HCT116 (cell line): Measurements from ENCODE around the gene HSPB8. TPM values are rescaled to one million over a fixed set of nuclear protein-coding genes. Genes with fewer than 3 reads are reported as not detected.

Experiments
- ATAC-seq: fragments of 200-7000 bp; cut with Tn5 transposase; 2 replicates; pipeline ENCODE4 v1.9.1; 2020; ENCODE audit warnings: mild to moderate bottlenecking, moderate library complexity
- BruUV-seq: library from RNA; stranded (reverse); fragments of 400-500 nt; replicated peaks from 2 replicates; lab custom pipeline; 2021; lab: Mats Ljungman, UMichigan
- CTCF ChIA-PET: fragments of 300-600 bp; sonication (Branson Sonifier 250); formaldehyde crosslinking; loops from one replicate; lab custom pipeline; 2021; ENCODE audit warnings: antibody characterized with exemption; lab: Charles Lee
- POLR2A ChIA-PET: fragments of 300-600, 350-600 bp; sonication (Branson Sonifier 250); formaldehyde crosslinking; loops from one replicate; lab custom pipeline; 2021; ENCODE audit warnings: antibody characterized with exemption; lab: Charles Lee
- RAD21 ChIA-PET, 2 experiments: fragments of 300-600 bp; sonication (Branson Sonifier 250); formaldehyde crosslinking; loops; one replicate each; lab custom pipeline; 2023; ENCODE audit warnings: low total read pairs in 2 of 2; ENCODE audit not compliant: uncharacterized antibody in 2 of 2, unreplicated experiment in 2 of 2, low non-redundant PET in 1 of 2; lab: Charles Lee
- DNase-seq: peaks from one replicate; pipeline ENCODE4 v3.0.0-alpha.2; 2010; ENCODE audit warnings: low read depth, low spot score
- H2AFZ ChIP-seq: fragments of 200-600 bp; shearing (Covaris generic), sonication (generic); 2 replicates; pipeline ENCODE4 v1.6.1; 2017; ENCODE audit warnings: low read depth, mixed run types, mixed read lengths, antibody characterized with exemption, low read length; ENCODE audit not compliant: poor library complexity, severe bottlenecking
- H3K27ac ChIP-seq: 2 replicates; pipeline ENCODE4 v1.5.1; 2012; ENCODE audit warnings: low read depth, low read length
- H3K27me3 ChIP-seq: fragments of 200-600 bp; sonication (generic); 2 replicates; pipeline ENCODE4 v1.6.1; 2016; ENCODE audit warnings: mixed run types, low read length, mixed read lengths; ENCODE audit not compliant: insufficient read depth
- H3K36me3 ChIP-seq, 2 experiments: fragments of 200-500 bp in 1 of 2; fragments of 200-600 bp in 1 of 2; sonication (Bioruptor generic) in 1 of 2; sonication (generic) in 1 of 2; 2 replicates each; pipeline versions ENCODE4 v1.5.1 to v1.6.1; 2014 to 2016; ENCODE audit warnings: low read length in 2 of 2, inconsistent platforms in 1 of 2, mixed read lengths in 1 of 2, mixed run types in 1 of 2; ENCODE audit not compliant: insufficient read depth in 2 of 2, control insufficient read depth in 1 of 2
- H3K4me1 ChIP-seq, 2 experiments: fragments of 200-600 bp in 1 of 2; sonication (generic) in 1 of 2; 2 replicates each; pipeline versions ENCODE4 v1.5.1 to v1.6.1; 2012 to 2017; ENCODE audit warnings: low read length in 2 of 2, inconsistent platforms in 1 of 2, mild to moderate bottlenecking in 1 of 2, mixed read lengths in 1 of 2, mixed run types in 1 of 2, moderate library complexity in 1 of 2; ENCODE audit not compliant: insufficient read depth in 2 of 2, control insufficient read depth in 1 of 2
- H3K4me2 ChIP-seq: fragments of 200-600 bp; sonication (generic); 2 replicates; pipeline ENCODE4 v1.6.1; 2017; ENCODE audit warnings: mixed run types, low read length, mixed read lengths
- H3K4me3 ChIP-seq, 2 experiments: fragments of 200-600 bp in 1 of 2; sonication (generic) in 1 of 2; replicated peaks in 1 of 2; 2 replicates each; pipeline ENCODE4 v1.5.1; 2011 to 2016; ENCODE audit warnings: low read length in 2 of 2, control low read depth in 1 of 2, low read depth in 1 of 2, mild to moderate bottlenecking in 1 of 2, mixed read lengths in 1 of 2, mixed run types in 1 of 2
- H3K79me2 ChIP-seq: fragments of 200-600 bp; sonication (generic); 2 replicates; pipeline ENCODE4 v1.6.1; 2017; ENCODE audit warnings: mild to moderate bottlenecking, mixed run types, low read length, moderate library complexity, mixed read lengths; ENCODE audit not compliant: insufficient read depth
- H3K9ac ChIP-seq: fragments of 200-600 bp; sonication (generic); 2 replicates; pipeline ENCODE4 v1.6.1; 2016; ENCODE audit warnings: low read length, mixed read lengths
- H3K9me2 ChIP-seq: fragments of 200-600 bp; sonication (generic), shearing (Covaris generic); 2 replicates; pipeline ENCODE4 v1.6.1; 2017; ENCODE audit warnings: mixed run types, mild to moderate bottlenecking, moderate library complexity; ENCODE audit not compliant: insufficient read depth
- H3K9me3 ChIP-seq, 2 experiments: fragments of 200-500 bp in 1 of 2; fragments of 200-600 bp in 1 of 2; sonication (Bioruptor generic) in 1 of 2; sonication (generic) in 1 of 2; 2 replicates each; pipeline ENCODE4 v1.6.1; 2014 to 2017; ENCODE audit warnings: low read length in 2 of 2, mixed read lengths in 2 of 2, inconsistent platforms in 1 of 2, low read depth in 1 of 2, mild to moderate bottlenecking in 1 of 2, mixed run types in 1 of 2, moderate library complexity in 1 of 2; ENCODE audit not compliant: control insufficient read depth in 1 of 2, insufficient read depth in 1 of 2
- H4K20me1 ChIP-seq: fragments of 200-600 bp; sonication (generic), shearing (Covaris generic); 2 replicates; pipeline ENCODE4 v1.6.1; 2017; ENCODE audit warnings: mixed run types, mild to moderate bottlenecking, moderate library complexity; ENCODE audit not compliant: insufficient read depth
- CEBPB ChIP-seq: IDR thresholded peaks from 2 replicates; pipeline ENCODE4 v1.6.1; 2012; ENCODE audit warnings: low read depth
- EGR1 ChIP-seq: IDR thresholded peaks from 2 replicates; pipeline ENCODE4 v1.6.1; 2012; ENCODE audit warnings: low read depth
- ELF1 ChIP-seq: IDR thresholded peaks from 2 replicates; pipeline ENCODE4 v1.6.1; 2012; ENCODE audit warnings: low read depth, borderline replicate concordance
- FOSL1 ChIP-seq: IDR thresholded peaks from 2 replicates; pipeline ENCODE4 v1.6.1; 2012; ENCODE audit warnings: low read depth
- JUND ChIP-seq: IDR thresholded peaks from 2 replicates; pipeline ENCODE4 v1.6.1; 2012
- POLR2A ChIP-seq: IDR thresholded peaks from 2 replicates; pipeline ENCODE4 v1.7.0; 2011; ENCODE audit warnings: borderline replicate concordance; ENCODE audit not compliant: insufficient read depth, insufficient read length; ENCODE audit errors: extremely low read depth
- SIN3A ChIP-seq: IDR thresholded peaks from 2 replicates; pipeline ENCODE4 v1.6.1; 2012; ENCODE audit warnings: low read depth
- SP1 ChIP-seq: IDR thresholded peaks from 2 replicates; pipeline ENCODE4 v1.6.1; 2012; ENCODE audit warnings: low read depth
- TCF7L2 ChIP-seq: IDR thresholded peaks from 2 replicates; pipeline ENCODE4 v1.7.0; 2011; ENCODE audit warnings: borderline replicate concordance, inconsistent platforms; ENCODE audit not compliant: insufficient read depth, insufficient read length; ENCODE audit errors: extremely low read depth
- YY1 ChIP-seq: IDR thresholded peaks from 2 replicates; pipeline ENCODE4 v1.6.1; 2011; ENCODE audit warnings: low read length, low read depth, moderate library complexity, mild to moderate bottlenecking; ENCODE audit not compliant: insufficient replicate concordance; ENCODE audit errors: extremely low read depth
- ZFX ChIP-seq: fragments of 450-650 bp; IDR thresholded peaks from 2 replicates; pipeline ENCODE4 v1.6.1; 2017
- ZNF274 ChIP-seq: fragments of 200-500 bp; sonication (Bioruptor generic); IDR thresholded peaks from 2 replicates; pipeline ENCODE4 v1.6.1; 2014; ENCODE audit warnings: mild to moderate bottlenecking, low read depth, low read length, inconsistent platforms
- intact Hi-C: fragments of 100-400 bp; cut with micrococcal nuclease; formaldehyde crosslinking; loops from 2 replicates; pipeline ENCODE4 v1.10.0; 2022
- total RNA-seq: library from RNA; stranded (reverse); gene quantifications from one replicate; pipeline ENCODE4 v1.2.1, GENCODE V29; 2021; ENCODE audit not compliant: unreplicated experiment
- TF ChIP-seq, protein P1 (sequence below): IDR thresholded peaks from 2 replicates; pipeline ENCODE4 v1.6.1; 2012; ENCODE audit warnings: low read depth

The HSPB8 gene
- total RNA-seq, 1 experiment from 2014 or later, result 3.5 TPM

- no TSS peak for BruUV-seq
- POLR2A ChIA-PET, result no interaction called here
- Histone ChIP-seq H3K9ac (no peak overlapping the region), H3K36me3 (no peaks in the 10 kb centered on the region), H3K27me3 (peaks cover 28% of the 10 kb centered on the region), H3K79me2 (no peaks in the 10 kb centered on the region), H3K4me3 (no peak overlapping the region), H3K27ac (no peak overlapping the region), H3K9me2 (no peaks in the 10 kb centered on the region), H4K20me1 (no peaks in the 10 kb centered on the region), H3K9me3 (no peaks in the 10 kb centered on the region), H3K4me2 (no peak overlapping the region), H2AFZ (no peak overlapping the region), H3K4me1 (no peaks in the 10 kb centered on the region)
- CTCF ChIA-PET, result no interaction called here
- TF ChIP-seq FOSL1 (no peak), POLR2A (no peak), ELF1 (no peak), SIN3A (no peak)
- ATAC-seq (no peak), DNase-seq (no peak)
- RAD21 ChIA-PET, result no interaction called here
- intact Hi-C loops, result no loop called here
These were observed 39.3 kb upstream of the HSPB8 start for GRCh38 chr12:119139448-119139847.

- DNase-seq (no peak), ATAC-seq (no peak)
- no peaks in the 10 kb centered on the region for H3K36me3 ChIP-seq
- no peak overlapping the region for H3K9ac ChIP-seq
- no peak overlapping the region for H3K4me3 ChIP-seq
- TF ChIP-seq ZNF274 (no peak), TCF7L2 (no peak), ZFX (no peak), CEBPB (no peak), SP1 (no peak), EGR1 (no peak), POLR2A (no peak), JUND (no peak), YY1 (no peak), SIN3A (no peak)
- TF ChIP-seq, protein P1, sequence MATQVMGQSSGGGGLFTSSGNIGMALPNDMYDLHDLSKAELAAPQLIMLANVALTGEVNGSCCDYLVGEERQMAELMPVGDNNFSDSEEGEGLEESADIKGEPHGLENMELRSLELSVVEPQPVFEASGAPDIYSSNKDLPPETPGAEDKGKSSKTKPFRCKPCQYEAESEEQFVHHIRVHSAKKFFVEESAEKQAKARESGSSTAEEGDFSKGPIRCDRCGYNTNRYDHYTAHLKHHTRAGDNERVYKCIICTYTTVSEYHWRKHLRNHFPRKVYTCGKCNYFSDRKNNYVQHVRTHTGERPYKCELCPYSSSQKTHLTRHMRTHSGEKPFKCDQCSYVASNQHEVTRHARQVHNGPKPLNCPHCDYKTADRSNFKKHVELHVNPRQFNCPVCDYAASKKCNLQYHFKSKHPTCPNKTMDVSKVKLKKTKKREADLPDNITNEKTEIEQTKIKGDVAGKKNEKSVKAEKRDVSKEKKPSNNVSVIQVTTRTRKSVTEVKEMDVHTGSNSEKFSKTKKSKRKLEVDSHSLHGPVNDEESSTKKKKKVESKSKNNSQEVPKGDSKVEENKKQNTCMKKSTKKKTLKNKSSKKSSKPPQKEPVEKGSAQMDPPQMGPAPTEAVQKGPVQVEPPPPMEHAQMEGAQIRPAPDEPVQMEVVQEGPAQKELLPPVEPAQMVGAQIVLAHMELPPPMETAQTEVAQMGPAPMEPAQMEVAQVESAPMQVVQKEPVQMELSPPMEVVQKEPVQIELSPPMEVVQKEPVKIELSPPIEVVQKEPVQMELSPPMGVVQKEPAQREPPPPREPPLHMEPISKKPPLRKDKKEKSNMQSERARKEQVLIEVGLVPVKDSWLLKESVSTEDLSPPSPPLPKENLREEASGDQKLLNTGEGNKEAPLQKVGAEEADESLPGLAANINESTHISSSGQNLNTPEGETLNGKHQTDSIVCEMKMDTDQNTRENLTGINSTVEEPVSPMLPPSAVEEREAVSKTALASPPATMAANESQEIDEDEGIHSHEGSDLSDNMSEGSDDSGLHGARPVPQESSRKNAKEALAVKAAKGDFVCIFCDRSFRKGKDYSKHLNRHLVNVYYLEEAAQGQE, result no peak
- BruUV-seq, result no TSS peak
- H3K27me3 ChIP-seq, result peaks cover 7% of the 10 kb centered on the region; the same call in 1 of the 2 replicates
- ChIA-PET RAD21 (no interaction called here), CTCF (no interaction called here), POLR2A (no interaction called here)
- no peaks in the 10 kb centered on the region; a peak in 1 of 4 replicates for H3K4me1 ChIP-seq
- H2AFZ ChIP-seq, result no peak overlapping the region
- H4K20me1 ChIP-seq, result no peaks in the 10 kb centered on the region
- H3K9me3 ChIP-seq, result no peaks in the 10 kb centered on the region
- no peaks in the 10 kb centered on the region for H3K79me2 ChIP-seq
- no peak overlapping the region for H3K27ac ChIP-seq
- no peak overlapping the region for H3K4me2 ChIP-seq
- intact Hi-C loops, result no loop called here
- H3K9me2 ChIP-seq, result no peaks in the 10 kb centered on the region
These were observed 33.4 kb upstream of the HSPB8 start for GRCh38 chr12:119145367-119145766.
